ENCODE results near the gene CDH23. TPM values are rescaled to one million over a fixed set of nuclear protein-coding genes. Genes with fewer than 3 reads are reported as not detected.

The CDH23 gene
- total RNA-seq, 1 experiment from 2014 or later: 0.34 TPM

- no peaks in the 10 kb centered on the region for H3K36me3 Mint-ChIP-seq (ENCODE audit: insufficient read depth, unreplicated experiment)
Measured at GRCh38 chr10:71799112-71799511, 402.4 kb downstream of the CDH23 start.

GRCh38 chr10:71799608-71800453, 403.1 kb downstream of the CDH23 start:
- Histone ChIP-seq H3K36me3 (ENCODE audit: control insufficient read depth, insufficient read depth, low read length) (no peaks in the 10 kb centered on the region), H3K4me3 (ENCODE audit: low read depth, low read length) (no peak overlapping the region), H3K27me3 (replicated peaks; ENCODE audit: control insufficient read depth, insufficient read depth, low read length) (no peaks in the 10 kb centered on the region), H3K4me1 (no peaks in the 10 kb centered on the region), H3K9me3 (no peaks in the 10 kb centered on the region)
- Mint-ChIP-seq H3K36me3 (ENCODE audit: insufficient read depth, unreplicated experiment) (no peaks in the 10 kb centered on the region), H3K27me3 (ENCODE audit: insufficient read depth, unreplicated experiment) (peaks cover 4% of the 10 kb centered on the region), H3K4me3 (ENCODE audit: unreplicated experiment) (no peak overlapping the region), H3K27ac (ENCODE audit: unreplicated experiment) (no peak overlapping the region), H3K4me1 (ENCODE audit: low read depth, unreplicated experiment) (no peaks in the 10 kb centered on the region), H3K9me3 (ENCODE audit: unreplicated experiment) (no peaks in the 10 kb centered on the region)
- POLR2A ChIA-PET: no interaction called here
- BruUV-seq (replicated peaks): no TSS peak
- no peak for DNase-seq
- no peak for TF ChIP-seq CTCF (IDR thresholded peaks at IDR 0.05; ENCODE audit: insufficient read depth in 1 of 2, low read depth in 1 of 2, low read length in 1 of 2, severe bottlenecking in 1 of 2, unreplicated experiment in 1 of 2)
- intact Hi-C loops (cut with micrococcal nuclease; ENCODE audit: unreplicated experiment): no loop called here
- CTCF ChIA-PET: no interaction called here

More at GRCh38 chr10:71799112-71799511, 402.4 kb downstream of the CDH23 start:
- Histone ChIP-seq H3K36me3 (ENCODE audit: control insufficient read depth, insufficient read depth, low read length) (no peaks in the 10 kb centered on the region), H3K4me3 (ENCODE audit: low read depth, low read length) (no peak overlapping the region), H3K27me3 (replicated peaks; ENCODE audit: control insufficient read depth, insufficient read depth, low read length) (no peaks in the 10 kb centered on the region), H3K4me1 (no peaks in the 10 kb centered on the region), H3K9me3 (no peaks in the 10 kb centered on the region)
- no peak for DNase-seq
- BruUV-seq (replicated peaks): no TSS peak
- TF ChIP-seq CTCF (IDR thresholded peaks at IDR 0.05; ENCODE audit: insufficient read depth in 1 of 2, low read depth in 1 of 2, low read length in 1 of 2, severe bottlenecking in 1 of 2, unreplicated experiment in 1 of 2): no peak
- Mint-ChIP-seq H3K27me3 (ENCODE audit: insufficient read depth, unreplicated experiment) (peaks cover 6% of the 10 kb centered on the region), H3K9me3 (ENCODE audit: unreplicated experiment) (no peaks in the 10 kb centered on the region), H3K4me1 (ENCODE audit: low read depth, unreplicated experiment) (no peaks in the 10 kb centered on the region), H3K27ac (ENCODE audit: unreplicated experiment) (no peak overlapping the region), H3K4me3 (ENCODE audit: unreplicated experiment) (no peak overlapping the region)
- POLR2A ChIA-PET: no interaction called here
- intact Hi-C loops (cut with micrococcal nuclease; ENCODE audit: unreplicated experiment): no loop called here
- CTCF ChIA-PET: no interaction called here

- no peak for DNase-seq
- BruUV-seq (replicated peaks): no TSS peak
- TF ChIP-seq CTCF (IDR thresholded peaks at IDR 0.05; ENCODE audit: insufficient read depth in 1 of 2, low read depth in 1 of 2, low read length in 1 of 2, severe bottlenecking in 1 of 2, unreplicated experiment in 1 of 2): no peak
- no peaks in the 10 kb centered on the region for H3K9me3 ChIP-seq
- Mint-ChIP-seq H3K36me3 (ENCODE audit: insufficient read depth, unreplicated experiment) (no peaks in the 10 kb centered on the region), H3K27ac (ENCODE audit: unreplicated experiment) (no peak overlapping the region), H3K4me1 (ENCODE audit: low read depth, unreplicated experiment) (no peaks in the 10 kb centered on the region), H3K27me3 (ENCODE audit: insufficient read depth, unreplicated experiment) (peaks cover 4% of the 10 kb centered on the region), H3K9me3 (ENCODE audit: unreplicated experiment) (no peaks in the 10 kb centered on the region), H3K4me3 (ENCODE audit: unreplicated experiment) (no peak overlapping the region)
- intact Hi-C loops (cut with micrococcal nuclease; ENCODE audit: unreplicated experiment): no loop called here
- H3K4me3 ChIP-seq (ENCODE audit: low read depth, low read length): no peak overlapping the region
- ChIA-PET CTCF (no interaction called here), POLR2A (no interaction called here)
- H3K27me3 ChIP-seq (replicated peaks; ENCODE audit: control insufficient read depth, insufficient read depth, low read length): no peaks in the 10 kb centered on the region
- no peaks in the 10 kb centered on the region for H3K4me1 ChIP-seq
- H3K36me3 ChIP-seq (ENCODE audit: control insufficient read depth, insufficient read depth, low read length): no peaks in the 10 kb centered on the region
Measured at GRCh38 chr10:71801361-71801760, 404.6 kb downstream of the CDH23 start.

Data from Caco-2 (cell line).